ENCODE results near the gene BCKDK. TPM values are rescaled to one million over a fixed set of nuclear protein-coding genes. Genes with fewer than 3 reads are reported as not detected.

Gene BCKDK
- polyA plus RNA-seq, 1 of the 3 experiments (the other 2 are of a cell fraction) = 73.2 TPM

DNA sequence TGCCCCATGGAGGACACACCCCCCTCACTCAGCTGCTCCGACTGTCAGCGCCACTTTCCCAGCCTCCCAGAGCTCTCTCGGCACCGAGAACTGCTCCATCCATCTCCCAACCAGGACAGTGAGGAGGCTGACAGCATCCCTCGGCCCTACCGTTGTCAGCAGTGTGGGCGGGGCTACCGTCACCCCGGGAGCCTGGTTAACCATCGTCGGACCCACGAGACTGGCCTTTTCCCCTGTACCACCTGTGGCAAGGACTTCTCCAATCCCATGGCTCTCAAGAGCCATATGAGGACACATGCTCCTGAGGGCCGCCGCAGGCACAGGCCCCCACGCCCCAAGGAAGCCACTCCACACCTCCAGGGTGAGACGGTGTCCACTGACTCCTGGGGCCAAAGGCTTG, 31.9 kb upstream of the BCKDK start:
- H3K4me1 ChIP-seq (ENCODE audit: control insufficient read depth in 1 of 2, insufficient read depth in 2 of 2, low read depth in 1 of 2, low read length in 1 of 2) = peaks cover 5 to 13% of the 10 kb centered on the region in 2 experiments; a peak in 3 of 4 replicates
- no peaks in the 10 kb centered on the region for H3K9me3 ChIP-seq
- POLR2A ChIA-PET = interaction anchor here (0.5 to 1.2 kb wide), 2 partner anchors 17 to 25 kb away, joined by 3 to 5 read pairs; no protein-coding TSS in a partner anchor
- no peak overlapping the region for H3K9ac ChIP-seq
- H3K79me2 ChIP-seq (ENCODE audit: insufficient read depth) = peaks cover 83% of the 10 kb centered on the region
- peaks cover 7% of the 10 kb centered on the region for H3F3A ChIP-seq (replicated peaks; ENCODE audit: insufficient read depth)
- H3K27ac ChIP-seq (ENCODE audit: low read depth in 2 of 2, low read length in 1 of 2) = no peak overlapping the region
- H3K36me3 ChIP-seq (replicated peaks in 1 of 2; ENCODE audit: control insufficient read depth in 1 of 2, insufficient read depth in 2 of 2, low read length in 1 of 2) = peaks cover 22 to 54% of the 10 kb centered on the region in 2 experiments
- no peak overlapping the region for H2AFZ ChIP-seq (ENCODE audit: low read depth)
- no peaks in the 10 kb centered on the region for H3K9me2 ChIP-seq
- H3K4me2 ChIP-seq = no peak overlapping the region
- TF ChIP-seq MEF2A (IDR thresholded peaks at IDR 0.05; ENCODE audit: borderline replicate concordance, low read depth) = no peak
- no peak for TF ChIP-seq SIN3A (IDR thresholded peaks at IDR 0.05; ENCODE audit: borderline replicate concordance, low read depth, low read length)
- TF ChIP-seq, protein P1, sequence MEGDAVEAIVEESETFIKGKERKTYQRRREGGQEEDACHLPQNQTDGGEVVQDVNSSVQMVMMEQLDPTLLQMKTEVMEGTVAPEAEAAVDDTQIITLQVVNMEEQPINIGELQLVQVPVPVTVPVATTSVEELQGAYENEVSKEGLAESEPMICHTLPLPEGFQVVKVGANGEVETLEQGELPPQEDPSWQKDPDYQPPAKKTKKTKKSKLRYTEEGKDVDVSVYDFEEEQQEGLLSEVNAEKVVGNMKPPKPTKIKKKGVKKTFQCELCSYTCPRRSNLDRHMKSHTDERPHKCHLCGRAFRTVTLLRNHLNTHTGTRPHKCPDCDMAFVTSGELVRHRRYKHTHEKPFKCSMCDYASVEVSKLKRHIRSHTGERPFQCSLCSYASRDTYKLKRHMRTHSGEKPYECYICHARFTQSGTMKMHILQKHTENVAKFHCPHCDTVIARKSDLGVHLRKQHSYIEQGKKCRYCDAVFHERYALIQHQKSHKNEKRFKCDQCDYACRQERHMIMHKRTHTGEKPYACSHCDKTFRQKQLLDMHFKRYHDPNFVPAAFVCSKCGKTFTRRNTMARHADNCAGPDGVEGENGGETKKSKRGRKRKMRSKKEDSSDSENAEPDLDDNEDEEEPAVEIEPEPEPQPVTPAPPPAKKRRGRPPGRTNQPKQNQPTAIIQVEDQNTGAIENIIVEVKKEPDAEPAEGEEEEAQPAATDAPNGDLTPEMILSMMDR (IDR thresholded peaks at IDR 0.05) = no peak
- TF ChIP-seq NRF1 (IDR thresholded peaks at IDR 0.05; ENCODE audit: low read depth, low read length) = no peak
- TF ChIP-seq GATA2 (CRISPR knock-in tag; IDR thresholded peaks at IDR 0.05) = no peak
- TF ChIP-seq, protein P2, sequence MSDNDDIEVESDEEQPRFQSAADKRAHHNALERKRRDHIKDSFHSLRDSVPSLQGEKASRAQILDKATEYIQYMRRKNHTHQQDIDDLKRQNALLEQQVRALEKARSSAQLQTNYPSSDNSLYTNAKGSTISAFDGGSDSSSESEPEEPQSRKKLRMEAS (IDR thresholded peaks at IDR 0.05; ENCODE audit: low read depth) = no peak
- CTCF ChIA-PET = interaction anchor here (4.3 kb wide), 1 partner anchor 66 kb away, joined by 19 read pairs; no protein-coding TSS in a partner anchor
- H3K4me3 ChIP-seq (ENCODE audit: low read depth in 2 of 2, low read length in 1 of 2) = no peak overlapping the region
- H3K27me3 ChIP-seq (ENCODE audit: insufficient read depth) = no peaks in the 10 kb centered on the region
- 83% methylated on average over 14 of the region's 16 CpGs for WGBS (ENCODE audit: low lambda C conversion rate)
- DNase-seq = no peak
- 0 out of 2 replicates have a peak, but pooled peaks cover 4% of the 10 kb centered on the region for H4K20me1 ChIP-seq (ENCODE audit: insufficient read depth)

- CTCF ChIA-PET = no interaction called here
- Histone ChIP-seq H3K9ac (no peak overlapping the region), H3K9me2 (no peaks in the 10 kb centered on the region), H3K27ac (ENCODE audit: low read depth in 2 of 2, low read length in 1 of 2) (no peak overlapping the region), H3K4me2 (no peak overlapping the region), H3K4me1 (ENCODE audit: control insufficient read depth in 1 of 2, insufficient read depth in 2 of 2, low read depth in 1 of 2, low read length in 1 of 2) (peaks cover 2 to 8% of the 10 kb centered on the region in 2 experiments; a peak in 3 of 4 replicates), H4K20me1 (ENCODE audit: insufficient read depth) (peaks cover 7% of the 10 kb centered on the region; the same call in 1 of the 2 replicates), H3K36me3 (replicated peaks in 1 of 2; ENCODE audit: control insufficient read depth in 1 of 2, insufficient read depth in 2 of 2, low read length in 1 of 2) (peaks cover 22 to 59% of the 10 kb centered on the region in 2 experiments), H3K27me3 (ENCODE audit: insufficient read depth) (no peaks in the 10 kb centered on the region), H3K79me2 (ENCODE audit: insufficient read depth) (peaks cover 81% of the 10 kb centered on the region), H3K9me3 (no peaks in the 10 kb centered on the region), H3K4me3 (ENCODE audit: low read depth in 2 of 2, low read length in 1 of 2) (no peak overlapping the region), H3F3A (replicated peaks; ENCODE audit: insufficient read depth) (peaks cover 7% of the 10 kb centered on the region), H2AFZ (ENCODE audit: low read depth) (no peak overlapping the region)
- DNase-seq = no peak
- TF ChIP-seq RXRA (IDR thresholded peaks at IDR 0.05; ENCODE audit: borderline replicate concordance, low read depth) = no peak
- no peak for TF ChIP-seq GATA2 (CRISPR knock-in tag; IDR thresholded peaks at IDR 0.05)
- TF ChIP-seq NFIC (IDR thresholded peaks at IDR 0.05; ENCODE audit: borderline replicate concordance) = no peak
- no peak for TF ChIP-seq MXI1 (IDR thresholded peaks at IDR 0.05; ENCODE audit: low read depth, low read length)
- TF ChIP-seq RCOR1 (IDR thresholded peaks at IDR 0.05; ENCODE audit: low read length) = no peak
- no peak for TF ChIP-seq RFX5 (IDR thresholded peaks at IDR 0.05; ENCODE audit: low read length)
- no peak for TF ChIP-seq POLR2AphosphoS5 (IDR thresholded peaks at IDR 0.05; ENCODE audit: low read depth, low read length)
- 95% methylated on average over 4 of the region's 13 CpGs for WGBS (ENCODE audit: low lambda C conversion rate)
- POLR2A ChIA-PET = no interaction called here
These were observed 31.2 kb upstream of the BCKDK start for GRCh38 chr16:31077024-31077423.
